Measurements from ENCODE around the gene ZC3H12D. TPM values are rescaled to one million over a fixed set of nuclear protein-coding genes. Genes with fewer than 3 reads are reported as not detected.

Gene ZC3H12D
- total and polyA plus RNA-seq, 4 donors: 1.1 to 4.7 (median 2.4) TPM

GRCh38 chr6:149503872-149504271 is 19.1 kb upstream of the ZC3H12D start:
- Histone ChIP-seq H3K4me3 (no peak overlapping the region), H3K4me1 (ENCODE audit: control insufficient read depth in 5 of 5, insufficient read depth in 5 of 5, low read length in 5 of 5) (peaks cover 0 to 4% (median 0%) of the 10 kb centered on the region in 5 donors), H3K9ac (ENCODE audit: insufficient read depth in 1 of 2, low read length in 2 of 2) (no peak overlapping the region), H3K27ac (ENCODE audit: low read depth in 1 of 2, low read length in 1 of 2) (no peak overlapping the region), H3K27me3 (ENCODE audit: control insufficient read depth in 3 of 3, insufficient read depth in 3 of 3, low read length in 2 of 3) (no peaks in the 10 kb centered on the region), H3K36me3 (ENCODE audit: control insufficient read depth in 4 of 4, insufficient read depth in 4 of 4, low read length in 4 of 4) (peaks cover 0 to 6% (median 2%) of the 10 kb centered on the region in 4 donors), H3K9me3 (ENCODE audit: control insufficient read depth in 4 of 4, insufficient read depth in 3 of 4, low read length in 3 of 4) (no peaks in the 10 kb centered on the region)
- no peak for TF ChIP-seq CTCF (IDR thresholded peaks at IDR 0.05; ENCODE audit: control extremely low read depth, extremely low read depth)
- ATAC-seq (ENCODE audit: insufficient read depth, low FRiP score): no peak
- 81 to 85% methylated on average over 2 of the region's 2 CpGs for WGBS, 2 donors
- DNase-seq: no peak

- 89 to 98% methylated on average over 2 of the region's 2 CpGs for WGBS, 2 donors
- H3K4me3 ChIP-seq: no peak overlapping the region
- no peak overlapping the region for H3K27ac ChIP-seq (ENCODE audit: low read depth in 1 of 2, low read length in 1 of 2)
- no peak overlapping the region for H3K9ac ChIP-seq (ENCODE audit: insufficient read depth in 1 of 2, low read length in 2 of 2)
- DNase-seq (no peak), ATAC-seq (ENCODE audit: insufficient read depth, low FRiP score) (no peak)
- H3K27me3 ChIP-seq (ENCODE audit: control insufficient read depth in 3 of 3, insufficient read depth in 3 of 3, low read length in 2 of 3): no peaks in the 10 kb centered on the region
- H3K4me1 ChIP-seq (ENCODE audit: control insufficient read depth in 5 of 5, insufficient read depth in 5 of 5, low read length in 5 of 5): peaks cover 0 to 4% (median 0%) of the 10 kb centered on the region in 5 donors
- H3K36me3 ChIP-seq (ENCODE audit: control insufficient read depth in 4 of 4, insufficient read depth in 4 of 4, low read length in 4 of 4): peaks cover 0 to 6% (median 2%) of the 10 kb centered on the region in 4 donors
- H3K9me3 ChIP-seq (ENCODE audit: control insufficient read depth in 4 of 4, insufficient read depth in 3 of 4, low read length in 3 of 4): no peaks in the 10 kb centered on the region
- TF ChIP-seq CTCF (IDR thresholded peaks at IDR 0.05; ENCODE audit: control extremely low read depth, extremely low read depth): no peak
Observed at GRCh38 chr6:149503276-149503675, 18.5 kb upstream of the ZC3H12D start.

- Histone ChIP-seq H3K4me3 (no peak overlapping the region), H3K4me1 (ENCODE audit: control insufficient read depth in 5 of 5, insufficient read depth in 5 of 5, low read length in 5 of 5) (no peaks in the 10 kb centered on the region), H3K27ac (ENCODE audit: low read depth in 1 of 2, low read length in 1 of 2) (no peak overlapping the region), H3K9me3 (ENCODE audit: control insufficient read depth in 4 of 4, insufficient read depth in 3 of 4, low read length in 3 of 4) (no peaks in the 10 kb centered on the region), H3K9ac (ENCODE audit: insufficient read depth in 1 of 2, low read length in 2 of 2) (no peak overlapping the region), H3K36me3 (ENCODE audit: control insufficient read depth in 4 of 4, insufficient read depth in 4 of 4, low read length in 4 of 4) (peaks cover 0 to 4% (median 2%) of the 10 kb centered on the region in 4 donors), H3K27me3 (ENCODE audit: control insufficient read depth in 3 of 3, insufficient read depth in 3 of 3, low read length in 2 of 3) (no peaks in the 10 kb centered on the region)
- WGBS, 2 donors: 96 to 98% methylated on average over 3 of the region's 3 CpGs
- TF ChIP-seq CTCF (IDR thresholded peaks at IDR 0.05; ENCODE audit: control extremely low read depth, extremely low read depth): no peak
- no peak for DNase-seq
- ATAC-seq (ENCODE audit: insufficient read depth, low FRiP score): no peak
Observed at GRCh38 chr6:149501768-149502167, 17.0 kb upstream of the ZC3H12D start.

GRCh38 chr6:149501201-149501600 is 16.4 kb upstream of the ZC3H12D start:
- TF ChIP-seq CTCF (IDR thresholded peaks at IDR 0.05; ENCODE audit: control extremely low read depth, extremely low read depth): no peak
- Histone ChIP-seq H3K9ac (ENCODE audit: insufficient read depth in 1 of 2, low read length in 2 of 2) (no peak overlapping the region), H3K27me3 (ENCODE audit: control insufficient read depth in 3 of 3, insufficient read depth in 3 of 3, low read length in 2 of 3) (no peaks in the 10 kb centered on the region), H3K27ac (ENCODE audit: low read depth in 1 of 2, low read length in 1 of 2) (no peak overlapping the region), H3K36me3 (ENCODE audit: control insufficient read depth in 4 of 4, insufficient read depth in 4 of 4, low read length in 4 of 4) (peaks cover 0 to 4% (median 2%) of the 10 kb centered on the region in 4 donors), H3K9me3 (ENCODE audit: control insufficient read depth in 4 of 4, insufficient read depth in 3 of 4, low read length in 3 of 4) (no peaks in the 10 kb centered on the region), H3K4me1 (ENCODE audit: control insufficient read depth in 5 of 5, insufficient read depth in 5 of 5, low read length in 5 of 5) (no peaks in the 10 kb centered on the region), H3K4me3 (no peak overlapping the region)
- DNase-seq: no peak
- WGBS, 2 donors: 85 to 97% methylated on average over 1 of the region's 1 CpG
- no peak for ATAC-seq (ENCODE audit: insufficient read depth, low FRiP score)
